ENCODE data around the gene NGEF. TPM values are rescaled to one million over a fixed set of nuclear protein-coding genes. Genes with fewer than 3 reads are reported as not detected.

Gene NGEF
- total RNA-seq, 2 experiments from 2014 or later, result not detected

GRCh38 chr2:233015019-233015645 lies 2.1 kb upstream of the NGEF start:
- H3K27me3 ChIP-seq (ENCODE audit: control insufficient read depth in 1 of 2, insufficient read depth in 2 of 2, low read length in 2 of 2), result no peaks in the 10 kb centered on the region
- H3K4me1 Mint-ChIP-seq (ENCODE audit: low read depth), result no peaks in the 10 kb centered on the region
- ChIA-PET POLR2A (no interaction called here), CTCF (no interaction called here)
- no peak overlapping the region for H3K27ac Mint-ChIP-seq
- H3K27me3 Mint-ChIP-seq, result no peaks in the 10 kb centered on the region
- H3K4me3 Mint-ChIP-seq, result no peak overlapping the region
- H3K9me3 Mint-ChIP-seq, result no peaks in the 10 kb centered on the region
- H3K4me1 ChIP-seq (ENCODE audit: insufficient read depth, low read length), result no peaks in the 10 kb centered on the region
- TF ChIP-seq CTCF (IDR thresholded peaks at IDR 0.05), result no peak
- H3K4me3 ChIP-seq (ENCODE audit: low read length), result no peak overlapping the region
- no peaks in the 10 kb centered on the region for H3K36me3 Mint-ChIP-seq (ENCODE audit: low read depth)
- no peak for DNase-seq
- intact Hi-C loops (cut with DNase I, micrococcal nuclease), result no loop called here
- H3K9me3 ChIP-seq (ENCODE audit: control insufficient read depth in 1 of 2, insufficient read depth in 1 of 2, low read length in 2 of 2), result peaks cover 0 to 3% of the 10 kb centered on the region in 2 experiments
- ATAC-seq (ENCODE audit: poor library complexity), result no peak
- H3K27ac ChIP-seq (ENCODE audit: low read depth in 1 of 2, low read length in 2 of 2), result no peak overlapping the region
- no peaks in the 10 kb centered on the region for H3K36me3 ChIP-seq (ENCODE audit: insufficient read depth, low read length)

- Histone ChIP-seq H3K4me1 (ENCODE audit: insufficient read depth, low read length) (no peaks in the 10 kb centered on the region), H3K27me3 (ENCODE audit: control insufficient read depth in 1 of 2, insufficient read depth in 2 of 2, low read length in 2 of 2) (no peaks in the 10 kb centered on the region), H3K4me3 (ENCODE audit: low read length) (no peak overlapping the region), H3K9me3 (ENCODE audit: control insufficient read depth in 1 of 2, insufficient read depth in 1 of 2, low read length in 2 of 2) (peaks cover 0 to 3% of the 10 kb centered on the region in 2 experiments), H3K36me3 (ENCODE audit: insufficient read depth, low read length) (no peaks in the 10 kb centered on the region), H3K27ac (ENCODE audit: low read depth in 1 of 2, low read length in 2 of 2) (no peak overlapping the region)
- Mint-ChIP-seq H3K9me3 (no peaks in the 10 kb centered on the region), H3K27me3 (no peaks in the 10 kb centered on the region), H3K4me1 (ENCODE audit: low read depth) (no peaks in the 10 kb centered on the region), H3K27ac (no peak overlapping the region), H3K36me3 (ENCODE audit: low read depth) (no peaks in the 10 kb centered on the region), H3K4me3 (no peak overlapping the region)
- DNase-seq (no peak), ATAC-seq (ENCODE audit: poor library complexity) (no peak)
- TF ChIP-seq CTCF (IDR thresholded peaks at IDR 0.05), result no peak
- intact Hi-C loops (cut with DNase I, micrococcal nuclease), result no loop called here
- POLR2A ChIA-PET, result no interaction called here
- CTCF ChIA-PET, result interaction anchor here (0.5 kb wide), 1 partner anchor 80 kb away, joined by 4 read pairs; no protein-coding TSS in a partner anchor
Observed at GRCh38 chr2:233013650-233014049, 594 bp upstream of the NGEF start.

- POLR2A ChIA-PET, result no interaction called here
Observed at GRCh38 chr2:233012301-233012971, 620 bp downstream of the NGEF start.

More at GRCh38 chr2:233012301-233012971, 620 bp downstream of the NGEF start:
- ATAC-seq (ENCODE audit: poor library complexity), result no peak
- Mint-ChIP-seq H3K27me3 (no peaks in the 10 kb centered on the region), H3K4me1 (ENCODE audit: low read depth) (no peaks in the 10 kb centered on the region), H3K4me3 (no peak overlapping the region), H3K27ac (no peak overlapping the region), H3K9me3 (no peaks in the 10 kb centered on the region), H3K36me3 (ENCODE audit: low read depth) (no peaks in the 10 kb centered on the region)
- H3K9me3 ChIP-seq (ENCODE audit: control insufficient read depth in 1 of 2, insufficient read depth in 1 of 2, low read length in 2 of 2), result peaks cover 0 to 3% of the 10 kb centered on the region in 2 experiments
- TF ChIP-seq CTCF (IDR thresholded peaks at IDR 0.05), result no peak
- no peaks in the 10 kb centered on the region for H3K36me3 ChIP-seq (ENCODE audit: insufficient read depth, low read length)
- H3K4me1 ChIP-seq (ENCODE audit: insufficient read depth, low read length), result no peaks in the 10 kb centered on the region
- intact Hi-C loops (cut with DNase I, micrococcal nuclease), result no loop called here
- CTCF ChIA-PET, result no interaction called here
- no peak for DNase-seq
- H3K27me3 ChIP-seq (ENCODE audit: control insufficient read depth in 1 of 2, insufficient read depth in 2 of 2, low read length in 2 of 2), result no peaks in the 10 kb centered on the region
- H3K4me3 ChIP-seq (ENCODE audit: low read length), result no peak overlapping the region
- no peak overlapping the region for H3K27ac ChIP-seq (ENCODE audit: low read depth in 1 of 2, low read length in 2 of 2)

Data from CD4-positive, alpha-beta T cell (primary cell).